OCI-LY1 (cell line): ENCODE data around the gene PSMA5.
"Not testable (repeated sequence)": the region's sequence is repeated elsewhere in the genome, so short reads cannot be mapped to it uniquely, and the experiment has no call there.

Experiments
- H2AFZ ChIP-seq: fragments of 200-600 bp; sonication (generic), shearing (Covaris generic); 2 replicates; pipeline ENCODE4 v1.6.0; 2014; ENCODE audit warnings: antibody characterized with exemption, mild to moderate bottlenecking, low read length
- H3F3A ChIP-seq: fragments of 200-600 bp; sonication (generic), shearing (Covaris generic); 2 replicates; pipeline ENCODE4 v1.6.0; 2014; ENCODE audit warnings: mild to moderate bottlenecking, antibody characterized with exemption, low read length, moderate library complexity; ENCODE audit not compliant: insufficient read depth
- H3K27ac ChIP-seq: fragments of 200-600 bp; sonication (generic); 2 replicates; pipeline ENCODE4 v1.5.1; 2014; ENCODE audit warnings: low read length, mixed run types, mild to moderate bottlenecking, low read depth; ENCODE audit not compliant: poor library complexity, severe bottlenecking
- H3K27me3 ChIP-seq: fragments of 200-600 bp; sonication (generic); 2 replicates; pipeline ENCODE4 v1.6.0; 2014; ENCODE audit warnings: antibody characterized with exemption, mild to moderate bottlenecking, low read length, moderate library complexity; ENCODE audit not compliant: insufficient read depth
- H3K36me3 ChIP-seq: fragments of 200-600 bp; sonication (generic); 2 replicates; pipeline ENCODE4 v1.6.1; 2014; ENCODE audit warnings: mild to moderate bottlenecking, antibody characterized with exemption, low read length, moderate library complexity, mixed read lengths; ENCODE audit not compliant: insufficient read depth
- H3K4me1 ChIP-seq: fragments of 200-600 bp; sonication (generic); 2 replicates; pipeline ENCODE4 v1.5.1; 2014; ENCODE audit warnings: mild to moderate bottlenecking, low read length, moderate library complexity; ENCODE audit not compliant: insufficient read depth, severe bottlenecking
- H3K4me2 ChIP-seq: fragments of 200-600 bp; sonication (generic), shearing (Covaris generic); 2 replicates; pipeline ENCODE4 v1.6.1; 2014; ENCODE audit warnings: low read length
- H3K4me3 ChIP-seq: fragments of 200-600 bp; sonication (generic); 2 replicates; pipeline ENCODE4 v1.5.1; 2014; ENCODE audit warnings: low read length, low read depth, mild to moderate bottlenecking, mixed read lengths; ENCODE audit not compliant: poor library complexity, severe bottlenecking
- H3K79me2 ChIP-seq: fragments of 200-600 bp; shearing (Covaris generic); 2 replicates; pipeline ENCODE4 v1.6.1; 2016; ENCODE audit warnings: mixed run types, low read length, mixed read lengths; ENCODE audit not compliant: insufficient read depth
- H3K9ac ChIP-seq: fragments of 200-600 bp; sonication (generic), shearing (Covaris generic); 2 replicates; pipeline ENCODE4 v1.6.1; 2014; ENCODE audit warnings: mild to moderate bottlenecking, low read length, mixed read lengths
- H3K9me2 ChIP-seq: fragments of 200-600 bp; sonication (generic), shearing (Covaris generic); 2 replicates; pipeline ENCODE4 v1.6.1; 2014; ENCODE audit warnings: low read depth, mild to moderate bottlenecking, low read length, mixed read lengths
- H3K9me3 ChIP-seq: fragments of 200-600 bp; shearing (Covaris generic); 2 replicates; pipeline ENCODE4 v1.6.1; 2014; ENCODE audit warnings: low read length, mixed read lengths
- H4K20me1 ChIP-seq: fragments of 200-600 bp; sonication (generic), shearing (Covaris generic); 2 replicates; pipeline ENCODE4 v1.6.0; 2016; ENCODE audit warnings: mild to moderate bottlenecking, low read length; ENCODE audit not compliant: insufficient read depth
- CTCF ChIP-seq: fragments of 200-600 bp; sonication (generic), shearing (Covaris generic); IDR thresholded peaks from 2 replicates; pipeline ENCODE4 v1.5.1; 2017; ENCODE audit warnings: mild to moderate bottlenecking, antibody characterized with exemption, low read length, moderate library complexity, mixed read lengths
- EZH2 ChIP-seq: fragments of 200-600 bp; sonication (generic), shearing (Covaris generic); IDR thresholded peaks from 2 replicates; pipeline ENCODE4 v1.8.0; 2017; ENCODE audit warnings: borderline replicate concordance, mixed run types, mild to moderate bottlenecking, antibody characterized with exemption, low read length, moderate library complexity, mixed read lengths

The PSMA5 gene

GRCh38 chr1:109379422-109379821, 46.8 kb downstream of the PSMA5 start:
- no peak overlapping the region for H3K9ac ChIP-seq
- no peaks in the 10 kb centered on the region for H3F3A ChIP-seq
- no peaks in the 10 kb centered on the region for H3K9me2 ChIP-seq
- no peaks in the 10 kb centered on the region for H3K36me3 ChIP-seq
- no peak overlapping the region for H3K4me2 ChIP-seq
- H3K4me3 ChIP-seq: no peak overlapping the region
- no peaks in the 10 kb centered on the region for H3K27me3 ChIP-seq
- H4K20me1 ChIP-seq: no peaks in the 10 kb centered on the region
- H3K9me3 ChIP-seq: no peaks in the 10 kb centered on the region
- no peak for TF ChIP-seq EZH2
- no peak for TF ChIP-seq CTCF
- no peaks in the 10 kb centered on the region for H3K79me2 ChIP-seq
- H2AFZ ChIP-seq: no peak overlapping the region
- no peaks in the 10 kb centered on the region for H3K4me1 ChIP-seq
- no peak overlapping the region for H3K27ac ChIP-seq

- no peaks in the 10 kb centered on the region for H4K20me1 ChIP-seq
- H3K9me3 ChIP-seq: no peaks in the 10 kb centered on the region
- no peak overlapping the region for H2AFZ ChIP-seq
- no peak overlapping the region for H3K9ac ChIP-seq
- H3K9me2 ChIP-seq: no peaks in the 10 kb centered on the region
- no peaks in the 10 kb centered on the region for H3F3A ChIP-seq
- no peak overlapping the region for H3K4me3 ChIP-seq
- H3K4me1 ChIP-seq: no peaks in the 10 kb centered on the region
- H3K79me2 ChIP-seq: no peaks in the 10 kb centered on the region
- no peak overlapping the region for H3K4me2 ChIP-seq
- no peaks in the 10 kb centered on the region for H3K27me3 ChIP-seq
- no peaks in the 10 kb centered on the region for H3K36me3 ChIP-seq
- H3K27ac ChIP-seq: no peak overlapping the region
- TF ChIP-seq CTCF: no peak
- no peak for TF ChIP-seq EZH2
Observed at GRCh38 chr1:109377698-109378097, 48.5 kb downstream of the PSMA5 start.

GRCh38 chr1:109373696-109374095, 52.6 kb downstream of the PSMA5 start:
- not testable (repeated sequence) for H3K27ac ChIP-seq, H3K4me1 ChIP-seq, H3K4me3 ChIP-seq, H3K9ac ChIP-seq, H3K4me2 ChIP-seq, H3K9me2 ChIP-seq, H2AFZ ChIP-seq, H3K9me3 ChIP-seq, H3F3A ChIP-seq, H3K36me3 ChIP-seq, H3K79me2 ChIP-seq, H3K27me3 ChIP-seq, H4K20me1 ChIP-seq

- TF ChIP-seq EZH2 (no peak), CTCF (no peak)
- Histone ChIP-seq H3F3A (no peaks in the 10 kb centered on the region), H3K36me3 (no peaks in the 10 kb centered on the region), H3K9ac (no peak overlapping the region), H3K4me3 (no peak overlapping the region), H2AFZ (no peak overlapping the region), H3K27me3 (no peaks in the 10 kb centered on the region), H3K27ac (no peak overlapping the region), H4K20me1 (no peaks in the 10 kb centered on the region), H3K4me1 (no peaks in the 10 kb centered on the region), H3K9me2 (no peaks in the 10 kb centered on the region), H3K79me2 (no peaks in the 10 kb centered on the region), H3K4me2 (no peak overlapping the region), H3K9me3 (no peaks in the 10 kb centered on the region)
Observed at GRCh38 chr1:109373126-109373525, 53.1 kb downstream of the PSMA5 start.
